ENCODE results near the gene LHX1. TPM values are rescaled to one million over a fixed set of nuclear protein-coding genes. Genes with fewer than 3 reads are reported as not detected.
A peak's percentile ranks its signal among the peaks of the same experiment; 100 is the strongest.

The LHX1 gene
- not detected in 2 replicates for total RNA-seq (2014; rRNA removed; shearing (Covaris generic))
- not detected in 2 replicates for total RNA-seq (2022)
- Bru-seq, nascent RNA = not detected
- not detected for BruChase-seq, experiment 1, labeled RNA remaining after a 6-hour chase
- BruChase-seq, experiment 2, labeled RNA remaining after a 2-hour chase = not detected
- long read RNA-seq = 0 reads

GRCh38 chr17:36937001-36937958 lies at the start of gene LHX1:
TSS of gene LHX1 (plus strand) at chr17:36937475. CDS start at chr17:36938198, 723 bp downstream.
- no peak for TF ChIP-seq CTCF (conservative IDR thresholded peaks at IDR 0.05; ENCODE audit: low read length)
- 0 out of 2 replicates have a peak, but pooled peaks have one; percentile 50 for TF ChIP-seq EZH2phosphoT487 (IDR thresholded peaks at IDR 0.05; ENCODE audit: borderline replicate concordance, low read depth, low read length)
- Histone ChIP-seq H3K4me1 (ENCODE audit: insufficient read depth, low read length, poor library complexity, severe bottlenecking) (no peaks in the 10 kb centered on the region), H3K4me2 (ENCODE audit: low read length) (peak within 1 kb of the TSS; percentile 42; the same call in 1 of the 2 replicates), H3K36me3 (ENCODE audit: insufficient read depth, low read length) (no peaks in the 10 kb centered on the region), H3K9me3 (ENCODE audit: low read length) (no peaks in the 10 kb centered on the region), H3K9me2 (ENCODE audit: insufficient read depth, low read length) (no peaks in the 10 kb centered on the region), H4K20me1 (ENCODE audit: insufficient read depth, low read length) (no peaks in the 10 kb centered on the region), H3K79me2 (ENCODE audit: insufficient read depth, low read depth, low read length) (no peaks in the 10 kb centered on the region), H3K4me3 (ENCODE audit: low read depth, low read length, poor library complexity, severe bottlenecking) (no peak within 1 kb of the TSS), H3K27ac (ENCODE audit: low read depth, low read length, poor library complexity, severe bottlenecking) (no peak within 1 kb of the TSS), H2AFZ (ENCODE audit: low read length) (no peak within 1 kb of the TSS)
- BruUV-seq (replicated peaks) = no TSS peak
- ChIA-PET CTCF (ENCODE audit: unreplicated experiment) (no interaction called here), POLR2A (no interaction called here)
- no peak for DNase-seq (ENCODE audit: low spot score)
- intact Hi-C loops (cut with micrococcal nuclease; ENCODE audit: unreplicated experiment) = no loop called here

- no TSS peak for BruUV-seq (replicated peaks)
- Histone ChIP-seq H3K27ac (ENCODE audit: low read depth, low read length, poor library complexity, severe bottlenecking) (no peak overlapping the region), H4K20me1 (ENCODE audit: insufficient read depth, low read length) (no peaks in the 10 kb centered on the region), H3K4me2 (ENCODE audit: low read length) (no peak overlapping the region), H3K4me3 (ENCODE audit: low read depth, low read length, poor library complexity, severe bottlenecking) (no peak overlapping the region), H3K36me3 (ENCODE audit: insufficient read depth, low read length) (no peaks in the 10 kb centered on the region), H3K9me3 (ENCODE audit: low read length) (no peaks in the 10 kb centered on the region), H3K4me1 (ENCODE audit: insufficient read depth, low read length, poor library complexity, severe bottlenecking) (no peaks in the 10 kb centered on the region), H3K9me2 (ENCODE audit: insufficient read depth, low read length) (no peaks in the 10 kb centered on the region), H3K79me2 (ENCODE audit: insufficient read depth, low read depth, low read length) (no peaks in the 10 kb centered on the region), H2AFZ (ENCODE audit: low read length) (no peak overlapping the region)
- DNase-seq (ENCODE audit: low spot score) = no peak
- intact Hi-C loops (cut with micrococcal nuclease; ENCODE audit: unreplicated experiment) = no loop called here
- CTCF ChIA-PET (ENCODE audit: unreplicated experiment) = no interaction called here
- POLR2A ChIA-PET = no interaction called here
- TF ChIP-seq CTCF (conservative IDR thresholded peaks at IDR 0.05; ENCODE audit: low read length) (no peak), EZH2phosphoT487 (IDR thresholded peaks at IDR 0.05; ENCODE audit: borderline replicate concordance, low read depth, low read length) (no peak)
Measured at GRCh38 chr17:36888236-36888951, 48.9 kb upstream of the LHX1 start.

Data from OCI-LY7 (cell line).